ENCODE results near the gene FGD6. TPM values are rescaled to one million over a fixed set of nuclear protein-coding genes. Genes with fewer than 3 reads are reported as not detected.

FGD6 gene
- total and polyA plus RNA-seq, 8 donors = 13.8 to 36.0 (median 16.0) TPM

DNA sequence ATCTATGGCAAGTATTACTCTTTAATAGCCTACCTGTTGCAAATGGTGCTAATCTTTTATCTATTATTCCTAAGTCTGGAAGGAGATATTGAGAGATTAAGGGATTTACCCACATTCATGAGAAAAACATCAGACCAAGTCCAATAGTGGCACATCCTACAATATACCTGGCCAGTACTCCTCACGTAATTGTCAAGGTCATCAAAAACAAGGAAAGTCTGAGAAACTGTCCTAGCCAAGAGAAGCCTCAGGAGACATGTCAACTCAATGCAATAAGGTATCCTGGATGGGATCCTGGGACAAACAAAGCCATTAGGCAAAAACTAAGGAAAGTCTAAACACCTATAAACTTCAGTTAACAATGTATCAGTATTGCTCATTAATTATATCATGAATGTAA is 156.3 kb downstream of the FGD6 start:
- Histone ChIP-seq H3K9me3 (no peaks in the 10 kb centered on the region), H3K27ac (no peak overlapping the region), H3K36me3 (peaks cover 3 to 93% of the 10 kb centered on the region in 2 donors), H3K27me3 (no peaks in the 10 kb centered on the region), H3K4me1 (no peaks in the 10 kb centered on the region), H3K4me3 (no peak overlapping the region)
- DNase-seq (no peak), ATAC-seq (no peak)
- TF ChIP-seq, protein P1, sequence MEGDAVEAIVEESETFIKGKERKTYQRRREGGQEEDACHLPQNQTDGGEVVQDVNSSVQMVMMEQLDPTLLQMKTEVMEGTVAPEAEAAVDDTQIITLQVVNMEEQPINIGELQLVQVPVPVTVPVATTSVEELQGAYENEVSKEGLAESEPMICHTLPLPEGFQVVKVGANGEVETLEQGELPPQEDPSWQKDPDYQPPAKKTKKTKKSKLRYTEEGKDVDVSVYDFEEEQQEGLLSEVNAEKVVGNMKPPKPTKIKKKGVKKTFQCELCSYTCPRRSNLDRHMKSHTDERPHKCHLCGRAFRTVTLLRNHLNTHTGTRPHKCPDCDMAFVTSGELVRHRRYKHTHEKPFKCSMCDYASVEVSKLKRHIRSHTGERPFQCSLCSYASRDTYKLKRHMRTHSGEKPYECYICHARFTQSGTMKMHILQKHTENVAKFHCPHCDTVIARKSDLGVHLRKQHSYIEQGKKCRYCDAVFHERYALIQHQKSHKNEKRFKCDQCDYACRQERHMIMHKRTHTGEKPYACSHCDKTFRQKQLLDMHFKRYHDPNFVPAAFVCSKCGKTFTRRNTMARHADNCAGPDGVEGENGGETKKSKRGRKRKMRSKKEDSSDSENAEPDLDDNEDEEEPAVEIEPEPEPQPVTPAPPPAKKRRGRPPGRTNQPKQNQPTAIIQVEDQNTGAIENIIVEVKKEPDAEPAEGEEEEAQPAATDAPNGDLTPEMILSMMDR (IDR thresholded peaks at IDR 0.05) = no peak
- intact Hi-C loops (cut with DNase I) = no loop called here

DNA sequence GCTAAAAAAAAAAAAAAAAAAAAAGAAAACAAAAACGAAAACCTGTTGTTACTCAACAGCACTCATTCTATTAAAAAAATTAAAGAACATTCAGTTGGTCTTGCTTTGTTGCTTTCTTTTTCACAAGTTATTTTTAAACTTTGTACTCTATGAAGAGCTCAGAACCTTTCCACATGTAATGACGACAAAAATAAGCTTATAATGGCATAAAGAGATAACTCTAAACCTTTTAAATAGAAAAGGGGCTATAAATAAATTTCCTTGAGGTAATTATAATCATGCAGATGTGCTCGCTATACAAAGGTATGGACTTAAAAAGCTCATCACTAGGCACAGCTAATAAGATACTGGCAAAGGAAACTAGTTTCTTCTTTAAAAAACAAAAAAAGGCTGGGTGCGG is 157.3 kb downstream of the FGD6 start:
- Histone ChIP-seq H3K4me3 (no peak overlapping the region), H3K27ac (no peak overlapping the region), H3K27me3 (no peaks in the 10 kb centered on the region), H3K9me3 (no peaks in the 10 kb centered on the region), H3K36me3 (peaks cover 3 to 91% of the 10 kb centered on the region in 2 donors), H3K4me1 (no peaks in the 10 kb centered on the region)
- TF ChIP-seq, protein P1 (IDR thresholded peaks at IDR 0.05) = no peak
- DNase-seq = no peak
- intact Hi-C loops (cut with DNase I) = no loop called here
- no peak for ATAC-seq

GRCh38 chr12:95057424-95057823 is 159.8 kb downstream of the FGD6 start:
- peaks cover 3 to 94% of the 10 kb centered on the region in 2 donors for H3K36me3 ChIP-seq
- intact Hi-C loops (cut with DNase I) = no loop called here
- TF ChIP-seq, protein P1 (IDR thresholded peaks at IDR 0.05) = no peak
- ATAC-seq (no peak), DNase-seq (no peak)
- H3K27me3 ChIP-seq = no peaks in the 10 kb centered on the region
- H3K4me3 ChIP-seq = no peak overlapping the region
- no peaks in the 10 kb centered on the region for H3K4me1 ChIP-seq
- no peak overlapping the region for H3K27ac ChIP-seq
- no peaks in the 10 kb centered on the region for H3K9me3 ChIP-seq

GRCh38 chr12:95055057-95055456 is 162.2 kb downstream of the FGD6 start:
- H3K36me3 ChIP-seq = peaks cover 3 to 87% of the 10 kb centered on the region in 2 donors

DNA sequence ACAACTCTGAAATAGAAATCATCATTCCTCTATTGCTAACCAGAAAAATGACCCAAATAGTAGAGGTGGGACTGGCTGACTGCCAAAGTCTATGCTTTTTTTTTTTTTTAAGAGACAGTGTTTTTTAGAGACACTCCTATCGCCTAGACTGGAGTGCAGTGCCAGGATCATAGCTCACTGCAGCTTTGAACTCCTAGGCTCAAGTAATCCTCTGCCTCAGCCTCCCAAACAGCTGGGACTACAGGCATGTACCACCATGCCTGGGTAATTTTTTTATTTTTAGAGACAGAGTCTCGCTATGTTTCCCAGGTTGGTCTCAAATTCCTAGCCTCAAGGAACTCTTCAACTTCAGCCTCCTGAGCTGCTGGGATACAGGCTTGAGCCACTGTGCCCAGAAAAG is 163.1 kb downstream of the FGD6 start:
- no peak overlapping the region for H3K4me3 ChIP-seq
- ATAC-seq (no peak), DNase-seq (no peak)
- no peaks in the 10 kb centered on the region for H3K9me3 ChIP-seq
- H3K27ac ChIP-seq = no peak overlapping the region
- intact Hi-C loops (cut with DNase I) = no loop called here
- H3K4me1 ChIP-seq = no peaks in the 10 kb centered on the region
- peaks cover 3 to 84% of the 10 kb centered on the region in 2 donors for H3K36me3 ChIP-seq
- TF ChIP-seq, protein P1 (IDR thresholded peaks at IDR 0.05) = no peak
- H3K27me3 ChIP-seq = no peaks in the 10 kb centered on the region

More at GRCh38 chr12:95055057-95055456, 162.2 kb downstream of the FGD6 start:
- DNase-seq (no peak), ATAC-seq (no peak)
- Histone ChIP-seq H3K27me3 (no peaks in the 10 kb centered on the region), H3K9me3 (no peaks in the 10 kb centered on the region), H3K4me3 (no peak overlapping the region), H3K27ac (no peak overlapping the region), H3K4me1 (no peaks in the 10 kb centered on the region)
- intact Hi-C loops (cut with DNase I) = no loop called here
- TF ChIP-seq, protein P1 (IDR thresholded peaks at IDR 0.05) = no peak

Data from left lung (tissue), 10 donors.